DND-41 (cell line): ENCODE data around the gene ENPP6.

Experiments used
- ATAC-seq: fragments of 200-7000 bp; cut with Tn5 transposase; 3 replicates; pipeline ENCODE4 v1.9.1; 2021; ENCODE audit warnings: low read depth; ENCODE audit not compliant: insufficient read depth
- DNase-seq: peaks from one replicate; pipeline ENCODE4 v3.0.0-alpha.2; 2020
- H2AFZ ChIP-seq: 2 replicates; pipeline ENCODE4 v1.6.0; 2012; ENCODE audit warnings: low read depth, low read length
- H3K27ac ChIP-seq: 2 replicates; pipeline ENCODE4 v1.5.1; 2012; ENCODE audit warnings: low read length, inconsistent platforms
- H3K27me3 ChIP-seq: fragments of 200-600 bp; sonication (generic); 2 replicates; pipeline ENCODE4 v1.6.0; 2012; ENCODE audit warnings: low read length, mild to moderate bottlenecking, inconsistent platforms; ENCODE audit not compliant: insufficient read depth, poor library complexity
- H3K36me3 ChIP-seq: 2 replicates; pipeline ENCODE4 v1.5.1; 2012; ENCODE audit warnings: low read length, inconsistent platforms; ENCODE audit not compliant: insufficient read depth
- H3K4me1 ChIP-seq: 2 replicates; pipeline ENCODE4 v1.5.1; 2012; ENCODE audit warnings: mild to moderate bottlenecking, low read length; ENCODE audit not compliant: insufficient read depth
- H3K4me2 ChIP-seq: 2 replicates; pipeline ENCODE4 v1.6.0; 2012; ENCODE audit warnings: mild to moderate bottlenecking, moderate library complexity, low read length, inconsistent platforms; ENCODE audit not compliant: insufficient read depth
- H3K4me3 ChIP-seq, 2 experiments: fragments of 200-600 bp in 1 of 2; shearing (Covaris generic) in 1 of 2; 2 replicates each; pipeline ENCODE4 v1.5.1; 2012 to 2016; ENCODE audit warnings: inconsistent platforms in 2 of 2, low read length in 2 of 2, mild to moderate bottlenecking in 2 of 2, low read depth in 1 of 2, moderate library complexity in 1 of 2
- H3K79me2 ChIP-seq: 2 replicates; pipeline ENCODE4 v1.6.0; 2012; ENCODE audit warnings: low read length, inconsistent platforms; ENCODE audit not compliant: insufficient read depth
- H3K9ac ChIP-seq: 2 replicates; pipeline ENCODE4 v1.6.0; 2012; ENCODE audit warnings: low read depth, mild to moderate bottlenecking, inconsistent platforms, low read length, moderate library complexity
- H3K9me3 ChIP-seq: 2 replicates; pipeline ENCODE4 v1.5.1; 2012; ENCODE audit warnings: low read length, moderate library complexity, mild to moderate bottlenecking, inconsistent platforms; ENCODE audit not compliant: insufficient read depth, severe bottlenecking
- H4K20me1 ChIP-seq: 2 replicates; pipeline ENCODE4 v1.6.0; 2012; ENCODE audit warnings: low read length; ENCODE audit not compliant: insufficient read depth
- CTCF ChIP-seq: IDR thresholded peaks from 2 replicates; pipeline ENCODE4 v1.5.1; 2012; ENCODE audit warnings: borderline replicate concordance, low read length, moderate library complexity, mild to moderate bottlenecking; ENCODE audit not compliant: poor library complexity, severe bottlenecking; ENCODE audit errors: extremely low read depth
- EZH2 ChIP-seq: IDR thresholded peaks from 3 replicates; pipeline ENCODE4 v1.6.1; 2012; ENCODE audit warnings: borderline replicate concordance, low read depth, mild to moderate bottlenecking, moderate library complexity, low read length, inconsistent platforms; ENCODE audit not compliant: severe bottlenecking

Gene ENPP6

GRCh38 chr4:184261246-184261645, 43.6 kb upstream of the ENPP6 start:
- H3K27ac ChIP-seq: no peak overlapping the region
- DNase-seq (no peak), ATAC-seq (no peak)
- peaks cover 6% of the 10 kb centered on the region for H3K4me1 ChIP-seq
- H3K4me2 ChIP-seq: no peak overlapping the region
- no peaks in the 10 kb centered on the region for H3K36me3 ChIP-seq
- H2AFZ ChIP-seq: no peak overlapping the region
- no peaks in the 10 kb centered on the region for H3K9me3 ChIP-seq
- H4K20me1 ChIP-seq: no peaks in the 10 kb centered on the region
- no peak overlapping the region for H3K9ac ChIP-seq
- H3K27me3 ChIP-seq: peaks cover 5% of the 10 kb centered on the region
- no peaks in the 10 kb centered on the region for H3K79me2 ChIP-seq
- no peak overlapping the region for H3K4me3 ChIP-seq
- no peak for TF ChIP-seq CTCF
- TF ChIP-seq EZH2: no peak

- no peak overlapping the region for H3K9ac ChIP-seq
- H3K4me2 ChIP-seq: no peak overlapping the region
- no peak overlapping the region for H3K27ac ChIP-seq
- TF ChIP-seq EZH2 (no peak), CTCF (no peak)
- H3K4me3 ChIP-seq: no peak overlapping the region
- no peaks in the 10 kb centered on the region for H4K20me1 ChIP-seq
- H2AFZ ChIP-seq: no peak overlapping the region
- H3K4me1 ChIP-seq: peaks cover 6% of the 10 kb centered on the region
- no peak for ATAC-seq
- H3K36me3 ChIP-seq: no peaks in the 10 kb centered on the region
- no peaks in the 10 kb centered on the region for H3K27me3 ChIP-seq
- H3K79me2 ChIP-seq: no peaks in the 10 kb centered on the region
- H3K9me3 ChIP-seq: no peaks in the 10 kb centered on the region
- DNase-seq: no peak
Observed at GRCh38 chr4:184259866-184260265, 42.2 kb upstream of the ENPP6 start.

GRCh38 chr4:184259081-184259480, 41.4 kb upstream of the ENPP6 start:
- TF ChIP-seq EZH2: no peak
- TF ChIP-seq CTCF: no peak
- no peaks in the 10 kb centered on the region for H3K79me2 ChIP-seq
- no peak for DNase-seq
- no peak overlapping the region for H3K4me3 ChIP-seq
- H3K9ac ChIP-seq: no peak overlapping the region
- H3K27me3 ChIP-seq: no peaks in the 10 kb centered on the region
- no peaks in the 10 kb centered on the region for H4K20me1 ChIP-seq
- H3K27ac ChIP-seq: no peak overlapping the region
- no peak overlapping the region for H3K4me2 ChIP-seq
- peaks cover 3% of the 10 kb centered on the region; the same call in 1 of the 2 replicates for H3K4me1 ChIP-seq
- no peak overlapping the region for H2AFZ ChIP-seq
- ATAC-seq: no peak
- H3K9me3 ChIP-seq: no peaks in the 10 kb centered on the region
- no peaks in the 10 kb centered on the region for H3K36me3 ChIP-seq

GRCh38 chr4:184255871-184256642, 38.4 kb upstream of the ENPP6 start:
- DNase-seq (no peak), ATAC-seq (no peak)
- Histone ChIP-seq H2AFZ (no peak overlapping the region), H3K4me3 (no peak overlapping the region), H3K36me3 (no peaks in the 10 kb centered on the region), H3K27ac (no peak overlapping the region), H3K4me2 (no peak overlapping the region), H3K27me3 (no peaks in the 10 kb centered on the region), H3K9ac (no peak overlapping the region), H3K4me1 (no peaks in the 10 kb centered on the region), H3K79me2 (no peaks in the 10 kb centered on the region), H4K20me1 (no peaks in the 10 kb centered on the region), H3K9me3 (no peaks in the 10 kb centered on the region)
- TF ChIP-seq EZH2 (no peak), CTCF (no peak)
